Activated CD4-positive, alpha-beta T cell treated with anti-CD3 and anti-CD28 coated beads, Interleukin-10, Interleukin-2, amounts not matched to agents 100 ng/mL and 50 ng/mL, durations not matched to agents 16 hours and 8 hours (primary cell): ENCODE measurements around the gene WDR70.

ENCODE experiments used
- DNase-seq: peaks from one replicate; pipeline ENCODE4 v3.0.0-alpha.2; 2020

The WDR70 gene

DNA sequence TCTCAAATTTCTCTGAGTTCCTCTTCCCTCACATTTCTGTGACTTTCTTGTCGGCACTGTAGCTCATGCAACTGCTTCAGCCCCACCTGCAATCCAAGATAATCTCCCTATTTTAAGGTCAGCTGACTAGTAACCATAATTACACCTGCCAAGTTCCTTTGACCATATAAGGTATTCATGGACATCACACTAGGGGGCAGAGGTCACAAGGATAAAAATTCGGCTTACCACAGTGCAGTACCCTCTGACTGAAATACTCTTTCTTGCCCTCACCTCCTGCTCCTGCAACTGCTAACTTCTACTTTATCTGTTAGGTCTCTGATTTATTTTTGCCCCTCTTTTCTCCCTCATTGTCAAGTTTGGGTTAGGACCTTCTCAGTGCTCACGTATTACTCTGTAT, 316.5 kb downstream of the WDR70 start:
- DNase-seq: no peak

DNA sequence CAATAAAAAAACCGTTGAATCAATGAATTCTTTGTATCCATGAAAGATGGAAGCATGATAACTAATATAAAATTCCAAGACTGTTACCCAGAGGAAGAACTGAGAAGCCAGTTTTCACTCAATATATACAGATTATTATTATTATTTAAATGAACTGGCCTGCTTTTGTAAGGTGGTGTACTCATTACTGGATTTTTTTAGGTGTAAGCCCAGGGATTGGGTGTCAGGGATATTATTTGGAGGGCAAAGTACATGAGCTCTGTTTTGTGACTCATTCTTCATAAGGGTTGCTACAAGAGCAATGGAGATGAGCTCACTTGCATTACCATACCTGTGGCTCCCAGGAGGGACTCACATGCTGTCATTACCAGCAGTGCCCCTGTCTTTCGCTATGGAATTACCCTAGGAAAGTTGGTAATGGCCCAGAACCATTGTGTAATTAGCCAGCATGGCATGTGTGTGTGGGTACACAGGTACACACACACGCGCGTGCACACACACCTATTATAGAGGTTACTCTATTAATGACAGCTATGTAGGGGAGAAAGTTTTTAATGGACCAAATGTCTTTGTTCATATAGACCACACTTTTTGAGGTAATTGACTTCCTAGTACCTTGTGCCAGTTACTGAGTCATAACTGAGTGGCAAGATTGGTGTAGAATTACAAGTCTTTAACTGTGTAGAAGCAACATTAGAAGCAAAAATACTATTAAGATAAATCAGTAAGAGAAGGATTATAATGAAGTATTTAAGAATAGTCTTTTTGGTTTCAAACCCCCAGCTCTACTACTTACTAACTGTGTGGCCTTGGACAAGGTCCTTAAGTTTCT, 317.3 kb downstream of the WDR70 start:
- DNase-seq: no peak

DNA sequence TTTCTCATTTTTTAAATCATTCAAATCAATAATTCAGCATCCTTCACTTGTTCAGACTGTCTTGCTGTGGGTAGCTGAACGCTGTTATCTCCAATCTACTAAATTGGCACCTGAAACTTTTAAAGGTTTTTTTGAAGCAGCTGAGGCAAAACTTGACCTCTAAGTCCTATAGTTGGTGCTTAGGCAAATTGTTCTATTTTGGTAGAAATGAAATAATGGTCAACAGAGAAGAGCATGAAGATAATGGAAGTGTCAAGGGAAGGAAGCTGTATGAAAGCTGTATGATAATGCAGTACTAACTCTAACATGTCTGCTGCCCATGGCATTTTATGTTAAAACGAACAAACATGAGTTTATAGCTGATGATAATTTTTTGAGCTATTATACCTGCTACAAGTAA, 322.8 kb downstream of the WDR70 start:
- no peak for DNase-seq

DNA sequence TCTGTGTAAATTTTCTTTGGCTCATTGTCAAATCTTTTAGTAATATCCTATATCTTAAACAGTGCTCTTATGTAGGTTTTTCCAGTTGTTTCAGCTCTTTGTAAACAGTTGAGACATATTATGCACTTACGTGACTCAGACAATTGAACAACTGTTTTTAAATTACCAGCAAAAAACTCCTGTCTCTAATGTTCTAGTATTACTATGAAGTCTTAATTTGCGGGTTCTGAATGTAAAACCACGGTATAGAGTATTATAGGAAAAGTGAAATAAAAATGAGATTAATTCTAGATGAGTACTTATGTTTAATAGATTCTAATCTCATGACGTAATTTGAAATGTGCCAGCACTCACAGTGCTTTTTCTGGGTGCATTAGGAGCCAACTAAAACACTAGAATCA, 324.7 kb downstream of the WDR70 start:
- DNase-seq: no peak

DNA sequence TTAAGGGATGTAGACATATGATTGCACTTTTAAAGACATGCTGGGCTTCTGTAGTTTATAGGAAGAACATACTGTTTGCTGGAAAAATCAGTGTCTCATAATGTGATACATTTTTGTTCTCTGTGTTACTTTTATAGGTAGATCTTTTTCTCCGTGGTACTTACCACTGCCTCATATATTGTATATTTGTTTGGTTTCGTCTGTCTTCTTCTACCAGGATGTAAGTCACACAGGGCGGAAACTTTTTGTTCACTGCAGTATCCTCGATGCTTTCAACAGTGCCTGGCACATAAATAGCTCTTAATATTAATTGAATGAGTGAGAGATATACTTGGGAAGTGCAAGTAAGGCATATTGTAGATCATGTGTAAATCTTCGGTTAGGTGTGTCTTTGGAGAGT, 325.3 kb downstream of the WDR70 start:
- DNase-seq: no peak

DNA sequence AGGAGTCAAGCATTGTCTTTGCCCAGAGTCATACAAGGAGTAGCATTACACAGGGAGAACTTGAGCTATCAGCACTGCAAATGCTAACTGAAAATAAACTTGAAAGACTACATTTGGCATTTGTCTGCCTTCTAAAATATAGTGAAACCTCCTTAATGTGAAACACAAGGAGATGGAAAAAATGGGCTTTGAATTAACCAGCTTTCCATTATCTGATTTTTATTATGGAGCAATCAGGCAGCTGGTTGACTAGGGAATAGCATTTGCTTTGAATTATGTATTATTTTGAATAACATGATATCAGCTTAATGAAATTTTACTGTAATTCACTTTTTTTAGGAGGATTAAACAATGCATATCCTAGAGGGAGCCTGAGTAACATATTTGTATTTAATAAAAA, 329.9 kb downstream of the WDR70 start:
- DNase-seq: no peak

DNA sequence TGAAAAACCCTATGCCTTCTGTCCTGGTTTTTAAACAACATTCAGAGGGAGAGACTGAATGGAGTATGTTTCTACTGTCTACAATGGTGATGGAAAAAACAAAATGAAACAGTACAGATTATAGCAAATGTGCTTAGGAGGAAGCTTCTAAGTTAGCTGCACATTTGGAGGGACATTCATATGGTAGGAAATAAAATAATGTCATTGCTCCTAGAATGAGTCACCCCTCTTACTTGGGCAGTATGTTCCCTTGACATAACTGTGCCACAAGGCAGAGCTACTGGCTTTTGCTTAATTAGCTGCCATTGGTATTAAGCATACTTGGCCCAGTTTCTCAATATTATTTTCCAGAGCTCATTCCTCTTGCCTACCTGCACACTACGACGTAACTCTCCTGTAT, 331.8 kb downstream of the WDR70 start:
- DNase-seq: peak; percentile 45

DNA sequence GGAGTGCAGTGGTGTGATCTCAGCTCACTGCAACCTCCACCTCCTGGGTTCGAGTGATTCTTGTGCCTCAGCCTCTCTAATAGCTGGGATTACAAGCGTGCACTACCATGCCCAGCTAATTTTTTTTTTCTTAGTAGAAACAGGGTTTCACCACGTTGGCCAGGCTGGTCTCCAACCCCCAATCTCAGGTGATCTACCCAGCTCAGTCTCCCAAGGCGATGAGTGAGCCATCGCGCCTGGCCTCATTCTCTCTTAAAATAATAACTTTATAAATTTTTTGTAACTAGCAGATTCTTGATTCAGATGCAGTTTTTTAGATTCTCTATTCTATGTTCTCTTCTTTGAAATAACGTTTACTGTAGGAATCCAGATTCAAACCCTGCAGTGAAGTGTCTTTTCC, 333.6 kb downstream of the WDR70 start:
- no peak for DNase-seq

DNA sequence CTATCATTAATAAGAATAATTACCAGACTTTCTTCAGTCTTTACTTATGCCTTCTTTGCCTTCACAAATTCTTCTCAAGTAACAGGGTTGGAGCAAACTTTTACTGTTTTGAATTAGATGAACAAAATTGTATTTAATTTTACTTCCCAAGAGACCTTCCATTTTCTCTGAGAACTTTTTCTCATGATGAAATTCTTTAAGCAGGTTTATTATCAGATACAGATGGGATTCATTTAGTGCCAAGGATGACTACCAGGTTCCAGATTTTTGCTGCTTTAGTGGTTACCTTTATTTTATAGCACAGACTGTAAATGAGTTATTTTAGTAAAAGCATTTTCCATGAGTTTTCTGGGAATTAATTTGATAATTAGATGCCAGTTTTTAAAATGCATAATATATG, 335.6 kb downstream of the WDR70 start:
- no peak for DNase-seq

DNA sequence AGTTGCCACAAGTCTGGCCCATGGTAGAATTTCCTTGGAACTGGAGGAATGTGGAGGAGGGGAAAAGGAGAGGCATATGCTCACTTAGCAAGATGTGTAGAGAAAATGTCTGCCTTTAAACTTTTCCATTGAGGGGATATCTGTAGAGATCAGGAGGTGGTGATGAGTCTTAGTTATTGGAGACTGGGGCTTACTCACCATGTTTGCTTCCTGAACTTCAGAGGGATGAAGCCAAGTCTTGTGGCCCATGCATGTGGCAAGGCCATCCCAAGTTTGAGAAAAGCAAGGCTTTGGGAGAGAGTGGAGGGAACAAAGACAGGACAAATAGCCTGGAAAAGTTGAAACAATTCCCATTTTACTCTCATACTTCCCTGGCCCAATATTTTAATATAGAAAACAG, 336.2 kb downstream of the WDR70 start:
- no peak for DNase-seq

DNA sequence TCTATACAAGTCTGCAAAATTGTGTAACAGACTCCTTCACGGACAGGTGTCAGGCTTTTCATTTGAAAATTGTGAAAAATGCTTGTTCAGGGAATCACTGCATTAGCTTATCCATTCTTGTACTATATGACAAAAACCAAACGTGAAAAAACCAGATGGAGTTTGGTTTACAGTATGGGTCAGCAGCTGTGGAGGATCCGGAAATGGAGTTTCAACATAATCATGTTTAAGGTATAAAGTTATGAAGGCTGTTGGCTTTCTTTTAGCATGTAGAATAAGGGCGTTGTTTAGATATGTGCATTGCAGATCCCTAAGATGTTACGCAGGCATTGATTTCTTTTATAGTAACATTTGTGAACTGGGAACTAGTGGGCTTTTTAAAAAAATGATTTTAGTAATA, 336.9 kb downstream of the WDR70 start:
- DNase-seq: no peak

DNA sequence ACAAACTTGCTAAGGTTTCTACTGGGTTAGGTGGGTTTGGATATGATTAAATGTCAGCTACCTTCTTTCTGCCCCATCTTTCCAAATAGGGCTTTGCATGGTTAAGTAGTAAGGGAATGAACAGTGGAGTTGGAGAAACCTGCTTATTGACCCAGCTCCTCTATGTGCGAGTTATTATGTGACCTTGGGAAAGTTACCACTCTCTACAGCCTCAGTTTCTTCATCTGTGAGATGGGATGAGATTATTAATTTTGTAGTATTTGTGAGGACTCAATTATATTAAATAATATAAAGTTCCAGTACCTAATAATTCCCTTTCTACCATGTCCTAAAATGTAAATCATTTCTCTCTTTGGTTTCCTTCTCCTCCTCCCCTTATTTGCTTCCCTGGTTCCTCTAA, 337.3 kb downstream of the WDR70 start:
- no peak for DNase-seq

DNA sequence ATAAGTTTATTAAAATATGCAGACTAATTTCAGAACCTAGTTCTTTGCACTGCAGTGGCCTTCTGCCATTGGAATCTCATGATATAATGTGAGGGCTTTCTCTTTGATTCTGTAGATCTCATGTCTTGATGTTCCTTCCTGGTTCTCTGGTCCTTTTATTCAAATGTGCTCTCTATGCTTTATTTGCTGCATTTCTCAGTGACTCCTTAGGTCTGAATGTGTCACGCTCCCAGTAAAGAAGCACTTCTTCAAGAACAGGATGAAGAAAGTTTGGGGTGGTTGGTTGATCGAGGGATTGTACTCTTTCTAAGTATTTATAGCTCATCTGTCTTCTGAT, 338.1 kb downstream of the WDR70 start:
- no peak for DNase-seq

DNA sequence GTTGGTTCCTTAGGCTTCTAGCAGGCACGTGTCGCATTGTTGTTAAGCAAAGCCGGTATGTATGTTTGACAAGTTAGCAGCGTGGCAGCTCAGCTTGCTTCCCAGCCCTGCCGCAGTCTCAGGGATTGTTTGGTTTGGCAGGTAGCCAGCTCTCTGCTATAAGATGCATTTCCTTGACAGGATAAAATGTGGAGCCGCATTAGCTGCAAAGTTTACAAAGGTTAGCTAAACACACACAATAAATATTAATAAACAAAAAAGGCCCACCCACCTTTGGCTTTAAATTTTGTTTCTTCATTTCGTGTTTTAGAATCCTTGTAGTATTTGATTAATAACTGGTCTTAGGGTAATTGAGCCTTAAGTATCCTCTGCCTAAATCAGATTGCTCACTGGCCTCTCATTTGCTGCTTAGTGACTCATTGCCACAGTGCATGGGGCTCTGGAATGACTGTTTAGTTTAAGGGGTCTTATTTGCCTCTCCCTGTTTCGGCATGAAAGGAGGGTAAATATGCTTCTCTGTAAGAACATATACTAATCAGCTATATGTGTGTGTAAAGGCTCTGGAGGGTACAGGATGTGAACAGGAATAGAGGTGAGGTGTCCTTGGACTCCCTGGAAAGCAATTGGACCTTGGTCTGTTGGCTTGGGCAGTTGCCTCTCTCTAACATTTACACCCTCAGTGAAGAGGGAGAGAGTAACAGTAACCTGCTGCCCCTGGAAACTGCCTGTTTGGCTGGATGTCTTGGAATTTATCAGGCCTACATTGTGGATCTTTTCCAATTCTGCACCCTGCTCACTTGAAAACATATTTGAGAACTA, 338.7 kb downstream of the WDR70 start:
- no peak for DNase-seq

DNA sequence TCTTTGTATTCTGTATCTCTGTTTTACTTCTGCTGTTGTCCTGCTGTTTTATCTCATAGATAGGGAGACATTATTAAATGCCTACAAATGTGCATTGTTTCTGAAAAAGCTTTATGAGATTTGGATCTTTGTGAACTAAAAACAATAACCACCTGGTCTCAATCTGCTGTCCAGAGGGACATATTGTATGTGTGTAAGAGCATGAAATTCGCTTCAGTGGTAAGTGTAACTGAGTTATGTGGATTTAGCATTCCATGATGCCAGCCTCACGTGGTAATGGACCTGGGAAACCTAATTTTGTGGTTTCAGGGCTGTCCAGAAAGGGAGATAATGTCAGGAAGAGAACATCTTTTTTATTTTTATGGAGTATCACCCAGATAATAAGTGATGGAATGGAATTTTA, 341.4 kb downstream of the WDR70 start:
- no peak for DNase-seq

DNA sequence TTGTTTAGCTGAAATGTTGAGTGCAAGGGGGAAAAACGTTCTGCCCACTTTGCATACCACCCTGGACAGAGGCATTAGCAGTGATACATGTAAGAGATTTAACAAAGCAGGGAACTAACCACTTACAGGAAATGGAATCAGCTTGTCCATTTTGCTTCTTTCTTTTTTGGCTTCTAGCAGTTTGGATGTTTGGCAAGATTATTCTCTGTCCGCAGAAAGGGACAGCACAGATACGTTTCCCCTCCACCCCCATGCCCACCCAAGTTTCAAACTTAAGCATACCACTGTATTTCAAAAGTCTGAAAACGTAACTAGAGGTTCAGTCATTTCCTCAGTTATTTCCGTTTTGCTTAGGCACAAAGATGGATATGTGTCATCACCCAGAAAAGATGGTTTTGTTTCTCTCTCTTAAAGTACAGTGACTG, 342.3 kb downstream of the WDR70 start:
- DNase-seq: peak; percentile 84

DNA sequence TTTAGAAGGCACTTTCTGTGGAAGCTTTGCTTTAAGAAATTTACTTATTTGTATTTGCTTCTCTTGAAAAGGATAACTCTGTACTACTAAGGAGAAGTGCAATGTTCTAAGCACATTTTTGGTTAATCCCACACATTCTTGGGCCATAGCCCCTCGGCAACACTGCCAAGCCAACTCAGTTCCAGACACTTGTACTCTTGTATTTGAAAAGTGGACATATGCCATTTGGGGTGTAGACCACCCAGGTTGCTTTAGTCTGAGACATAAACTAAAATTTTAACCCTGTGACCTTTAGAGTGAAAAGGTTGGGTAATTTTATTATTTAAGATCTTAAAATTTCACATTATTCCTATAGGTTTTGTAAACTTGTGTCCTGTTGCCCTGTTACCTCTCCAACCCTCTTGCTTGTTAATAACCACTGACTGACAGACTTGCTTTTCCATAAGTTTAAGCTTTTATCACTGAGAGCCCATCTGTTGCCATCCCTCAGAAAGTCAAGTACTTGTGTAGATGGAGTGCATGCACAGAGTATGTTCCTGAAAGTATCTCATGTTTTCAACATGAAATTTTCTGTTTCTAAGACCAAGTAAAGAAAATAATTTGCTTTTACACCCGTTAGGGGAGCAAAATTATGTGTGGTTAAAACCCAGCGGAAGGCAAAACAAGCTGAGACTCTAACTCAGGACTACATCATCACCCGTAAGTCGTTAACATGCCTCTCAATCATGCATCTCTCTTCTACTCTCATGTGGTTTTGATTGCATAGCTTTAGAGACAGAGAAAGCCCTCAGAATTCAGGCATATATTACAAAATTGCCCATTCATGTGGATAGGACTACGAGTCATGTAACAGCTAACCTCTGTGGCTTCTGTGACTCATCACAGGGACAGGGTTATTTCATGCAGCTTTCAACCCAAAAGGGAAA, 343.4 kb downstream of the WDR70 start:
- peak; percentile 94 for DNase-seq

DNA sequence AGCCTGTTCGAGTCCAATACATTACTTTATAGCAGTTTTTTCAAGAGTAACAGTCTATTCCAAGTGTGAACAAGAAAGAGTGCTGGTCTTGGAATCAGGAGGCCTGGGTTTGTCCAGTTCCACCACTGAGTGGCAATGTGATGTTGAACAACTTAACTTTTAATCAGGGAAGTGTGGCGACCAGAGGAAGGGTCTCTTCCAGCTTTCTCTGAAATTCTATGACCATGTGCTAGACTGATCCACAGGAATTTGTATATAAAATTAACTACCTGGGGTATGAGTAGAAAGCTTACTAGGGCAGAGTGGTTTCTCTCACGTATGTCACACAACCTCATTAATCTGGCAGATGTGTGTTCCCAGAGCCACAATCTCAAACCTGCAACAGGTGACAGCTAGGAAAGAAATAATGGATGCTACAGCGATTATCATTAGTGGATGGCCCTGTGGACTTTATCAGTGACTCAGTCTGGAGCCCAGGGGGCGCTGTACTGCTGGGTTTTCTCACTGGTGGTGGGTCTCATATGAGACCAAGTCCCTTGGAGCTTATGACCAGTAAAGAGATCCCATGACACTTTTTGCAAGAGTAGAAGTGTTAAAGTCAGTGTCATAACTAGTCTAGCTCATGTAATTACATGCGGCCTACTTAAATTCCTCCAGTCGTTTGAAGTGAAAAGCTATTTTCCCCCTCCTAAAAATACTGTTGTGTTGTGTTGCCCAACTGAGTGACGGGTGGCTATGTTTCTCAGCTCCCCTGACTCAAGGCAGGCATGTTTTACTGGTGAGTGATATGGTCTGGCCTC, 344.2 kb downstream of the WDR70 start:
- peak; percentile 33 for DNase-seq

DNA sequence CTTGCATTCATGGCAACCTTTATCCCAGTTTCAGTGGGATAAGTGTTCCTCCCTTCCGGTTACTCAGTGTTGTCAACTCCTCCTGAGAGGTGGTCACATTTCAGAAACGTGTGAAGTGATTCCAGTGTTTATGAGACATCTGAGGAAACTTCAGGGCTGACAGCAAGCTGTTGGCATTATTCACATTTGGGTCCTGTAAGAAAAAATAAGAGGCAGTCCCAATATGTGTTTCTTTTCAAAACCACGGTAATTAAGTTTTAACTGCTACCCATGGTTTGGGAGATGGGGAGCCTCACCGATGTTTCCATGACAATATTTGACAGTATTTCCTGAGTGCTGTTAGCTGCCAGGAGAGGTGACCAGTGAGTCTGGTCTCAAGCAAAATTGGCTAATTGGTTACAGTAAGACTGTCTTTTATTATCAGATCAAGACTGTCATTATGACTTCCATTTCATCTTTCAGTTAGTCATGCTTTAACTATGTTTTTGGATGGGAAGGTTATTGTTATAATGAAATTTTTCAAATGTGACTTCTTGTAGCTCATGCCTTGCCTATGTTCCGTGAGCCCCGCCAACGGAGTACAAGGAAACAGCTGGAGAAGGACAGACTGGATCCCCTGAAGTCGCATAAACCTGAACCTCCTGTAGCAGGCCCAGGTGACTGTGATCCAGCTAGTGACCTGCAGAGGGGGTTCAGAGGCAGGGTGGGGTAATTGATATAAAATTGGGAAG, 345.4 kb downstream of the WDR70 start:
- DNase-seq: no peak

DNA sequence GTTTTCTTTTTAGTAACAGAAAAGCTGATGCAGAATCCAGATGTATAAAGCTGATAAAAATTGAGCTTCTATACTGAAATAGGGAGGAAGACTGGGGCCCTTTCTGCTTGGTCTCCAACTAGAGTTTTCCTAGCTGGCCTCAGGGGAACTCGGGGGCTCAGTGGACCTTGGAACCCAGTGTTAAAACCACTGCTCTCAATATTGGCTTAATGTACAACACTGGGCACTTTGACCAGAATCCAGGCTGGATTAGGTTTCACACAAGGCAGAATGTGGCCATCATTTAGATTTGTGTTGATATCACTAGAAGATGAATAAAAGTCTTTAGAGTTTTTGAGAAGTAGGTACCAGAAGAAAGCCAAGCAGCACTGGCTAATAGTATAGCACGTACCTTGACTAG, 346.1 kb downstream of the WDR70 start:
- DNase-seq: no peak

DNA sequence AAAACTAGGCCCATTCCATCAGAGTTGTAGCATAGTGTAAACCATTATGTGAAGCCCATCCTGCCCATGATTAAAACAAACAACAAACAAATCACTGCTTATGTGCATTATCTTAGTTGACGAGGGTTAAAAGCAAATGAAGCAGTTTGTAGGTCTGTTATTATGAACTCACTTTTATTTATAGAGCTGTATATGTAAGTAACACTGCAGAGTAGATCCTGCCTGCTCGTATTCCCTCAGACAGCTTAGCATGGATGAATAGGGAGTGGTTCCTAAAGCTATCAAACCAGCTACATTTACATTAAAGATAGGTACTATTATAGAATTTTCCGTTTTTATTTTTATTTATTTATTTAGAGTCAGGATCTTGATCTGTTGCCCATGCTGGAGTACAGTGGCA, 348.1 kb downstream of the WDR70 start:
- no peak for DNase-seq
